ENCODE data around the gene ORC6. TPM values are rescaled to one million over a fixed set of nuclear protein-coding genes. Genes with fewer than 3 reads are reported as not detected.

ORC6 gene
- total RNA-seq, 4 donors from 2014 or later = 1.8 to 3.2 (median 2.1) TPM

DNA sequence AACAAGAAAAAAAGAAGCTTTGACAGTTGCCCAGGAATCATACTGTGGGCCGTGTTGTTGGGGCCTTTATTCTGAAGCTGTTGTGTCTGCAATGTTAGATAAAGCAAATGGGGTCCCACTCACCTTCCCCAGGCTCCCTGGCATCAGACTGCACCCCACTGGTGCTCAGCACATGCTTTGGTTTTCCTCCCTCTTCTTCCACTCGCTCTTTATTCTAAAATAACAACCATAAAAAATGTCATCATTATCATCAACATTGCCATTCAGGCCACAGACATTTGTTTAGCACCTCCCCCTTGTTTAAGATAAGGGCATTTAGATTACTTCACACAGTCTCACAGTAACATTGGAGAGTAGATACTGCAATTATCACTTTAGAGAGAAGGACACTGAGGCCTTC, 50.5 kb downstream of the ORC6 start:
- H3K9me3 ChIP-seq = no peaks in the 10 kb centered on the region
- WGBS = 68% methylated on average over 2 of the region's 2 CpGs
- peaks cover 6% of the 10 kb centered on the region for H3K4me1 ChIP-seq
- TF ChIP-seq POLR2AphosphoS5 (IDR thresholded peaks at IDR 0.05) = no peak
- no peak for TF ChIP-seq POLR2A (IDR thresholded peaks at IDR 0.05)
- TF ChIP-seq EP300 (IDR thresholded peaks at IDR 0.05) = no peak
- TF ChIP-seq, protein P1, sequence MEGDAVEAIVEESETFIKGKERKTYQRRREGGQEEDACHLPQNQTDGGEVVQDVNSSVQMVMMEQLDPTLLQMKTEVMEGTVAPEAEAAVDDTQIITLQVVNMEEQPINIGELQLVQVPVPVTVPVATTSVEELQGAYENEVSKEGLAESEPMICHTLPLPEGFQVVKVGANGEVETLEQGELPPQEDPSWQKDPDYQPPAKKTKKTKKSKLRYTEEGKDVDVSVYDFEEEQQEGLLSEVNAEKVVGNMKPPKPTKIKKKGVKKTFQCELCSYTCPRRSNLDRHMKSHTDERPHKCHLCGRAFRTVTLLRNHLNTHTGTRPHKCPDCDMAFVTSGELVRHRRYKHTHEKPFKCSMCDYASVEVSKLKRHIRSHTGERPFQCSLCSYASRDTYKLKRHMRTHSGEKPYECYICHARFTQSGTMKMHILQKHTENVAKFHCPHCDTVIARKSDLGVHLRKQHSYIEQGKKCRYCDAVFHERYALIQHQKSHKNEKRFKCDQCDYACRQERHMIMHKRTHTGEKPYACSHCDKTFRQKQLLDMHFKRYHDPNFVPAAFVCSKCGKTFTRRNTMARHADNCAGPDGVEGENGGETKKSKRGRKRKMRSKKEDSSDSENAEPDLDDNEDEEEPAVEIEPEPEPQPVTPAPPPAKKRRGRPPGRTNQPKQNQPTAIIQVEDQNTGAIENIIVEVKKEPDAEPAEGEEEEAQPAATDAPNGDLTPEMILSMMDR (IDR thresholded peaks at IDR 0.05) = no peak
- H3K36me3 ChIP-seq = no peaks in the 10 kb centered on the region
- H3K27me3 ChIP-seq = no peaks in the 10 kb centered on the region
- DNase-seq (ENCODE audit: low spot score in 2 of 2) = no peak
- no peak overlapping the region for H3K27ac ChIP-seq
- no peak overlapping the region for H3K4me3 ChIP-seq

DNA sequence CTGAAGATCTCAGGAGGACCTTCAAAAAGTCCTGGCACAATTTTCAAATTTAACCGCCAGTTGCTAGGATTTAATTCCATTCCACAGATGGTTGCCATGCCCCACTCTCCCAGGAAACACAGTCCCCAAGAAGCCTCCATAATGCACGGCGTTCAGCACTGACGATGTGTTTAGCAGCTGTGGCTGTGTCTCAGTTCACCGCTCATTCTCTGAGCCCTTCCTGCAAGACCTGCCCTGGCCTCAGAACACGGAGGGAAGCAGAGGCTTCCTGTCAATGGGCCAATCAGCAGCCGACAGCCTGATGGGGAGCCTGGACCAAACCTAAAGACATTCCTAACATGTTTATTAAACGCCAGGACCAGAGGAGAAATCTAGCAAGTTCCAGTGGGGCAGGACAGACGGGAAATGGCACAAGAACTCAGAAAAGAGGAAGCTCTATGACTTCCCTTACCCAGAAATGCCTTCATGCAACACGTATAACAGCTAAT, 53.8 kb downstream of the ORC6 start:
- H3K36me3 ChIP-seq = no peaks in the 10 kb centered on the region
- TF ChIP-seq EP300 (IDR thresholded peaks at IDR 0.05) (no peak), POLR2A (IDR thresholded peaks at IDR 0.05) (no peak), POLR2AphosphoS5 (IDR thresholded peaks at IDR 0.05) (no peak)
- TF ChIP-seq, protein P1 (IDR thresholded peaks at IDR 0.05) = no peak
- WGBS = 28% methylated on average over 10 of the region's 10 CpGs
- no peak overlapping the region for H3K4me3 ChIP-seq
- H3K27me3 ChIP-seq = peaks cover 8% of the 10 kb centered on the region
- peak; percentile 24 to 33 for DNase-seq (ENCODE audit: low spot score in 2 of 2)
- H3K9me3 ChIP-seq = no peaks in the 10 kb centered on the region
- peaks cover 6% of the 10 kb centered on the region for H3K4me1 ChIP-seq
- H3K27ac ChIP-seq = no peak overlapping the region

DNA sequence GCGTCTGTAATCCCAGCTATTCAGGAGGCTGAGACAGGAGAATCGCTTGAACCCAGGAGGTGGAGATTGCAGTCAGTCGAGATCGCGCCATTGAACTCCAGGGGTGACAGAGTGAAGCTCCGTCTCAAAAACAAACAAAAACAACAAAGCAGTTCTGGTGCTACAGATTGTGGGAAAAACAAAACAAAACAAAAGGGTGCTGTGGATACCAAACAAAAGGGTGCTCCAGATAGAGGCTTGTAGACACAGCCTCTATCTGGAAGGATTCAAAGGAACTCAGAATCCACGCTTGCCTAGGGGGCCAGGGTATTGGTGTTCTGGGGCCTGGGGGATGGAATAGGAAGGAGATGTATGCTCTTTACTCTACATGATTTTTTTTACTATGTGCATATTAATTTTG, 56.2 kb downstream of the ORC6 start:
- H3K4me1 ChIP-seq = peaks cover 6% of the 10 kb centered on the region
- H3K27ac ChIP-seq = no peak overlapping the region
- no peak overlapping the region for H3K4me3 ChIP-seq
- no peaks in the 10 kb centered on the region for H3K36me3 ChIP-seq
- H3K9me3 ChIP-seq = no peaks in the 10 kb centered on the region
- WGBS = 89% methylated on average over 7 of the region's 7 CpGs
- DNase-seq (ENCODE audit: low spot score in 2 of 2) = peak; percentile 3 to 15
- TF ChIP-seq POLR2AphosphoS5 (IDR thresholded peaks at IDR 0.05) = no peak
- no peak for TF ChIP-seq EP300 (IDR thresholded peaks at IDR 0.05)
- no peak for TF ChIP-seq POLR2A (IDR thresholded peaks at IDR 0.05)
- TF ChIP-seq, protein P1 (IDR thresholded peaks at IDR 0.05) = no peak
- H3K27me3 ChIP-seq = peaks cover 8% of the 10 kb centered on the region

DNA sequence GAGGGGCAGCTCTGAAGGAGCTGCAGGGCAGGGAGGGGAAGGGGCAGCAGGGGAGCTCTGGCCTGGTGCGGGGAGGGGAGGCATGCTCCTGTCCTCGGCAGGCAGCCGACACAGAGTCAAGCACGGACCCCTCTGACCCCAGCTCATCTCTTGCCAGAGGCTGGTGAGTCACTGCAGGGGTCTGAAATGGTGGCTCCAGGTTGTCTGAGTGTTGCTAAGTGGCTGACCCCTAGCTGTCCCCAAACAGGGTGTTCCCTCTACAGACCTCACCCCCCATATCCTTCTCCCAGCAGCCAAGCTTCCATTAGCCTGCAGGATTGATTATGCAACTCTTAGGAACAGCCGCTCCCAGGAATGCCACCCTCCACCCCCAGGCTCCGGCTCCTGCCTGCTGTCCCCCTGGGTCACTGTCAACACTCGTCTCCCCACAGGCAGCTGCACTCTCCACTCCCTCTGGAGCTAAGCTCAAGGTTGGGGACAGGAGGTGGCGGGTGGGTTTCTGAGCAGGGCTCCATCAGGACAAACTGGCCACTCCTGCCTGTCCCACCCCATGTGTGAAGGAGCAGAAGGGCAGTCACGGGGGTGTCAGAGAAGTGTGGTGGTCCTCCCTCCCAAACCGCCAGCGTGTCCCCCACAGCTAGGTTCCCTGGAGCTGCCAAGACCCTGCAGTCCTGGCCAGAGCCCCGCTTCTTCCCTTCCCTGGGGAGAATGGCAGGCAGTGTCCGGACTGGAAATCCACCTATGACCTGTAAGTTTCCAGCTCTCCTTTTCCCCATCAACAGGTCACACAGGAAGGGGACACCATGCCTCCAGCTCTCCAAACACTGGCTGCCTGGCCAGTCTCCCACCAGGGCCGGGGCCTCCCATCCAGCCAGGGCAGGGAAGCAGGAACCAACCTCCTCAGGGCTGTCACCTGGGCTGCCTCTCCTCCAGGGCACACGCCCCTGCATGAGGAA, 57.6 kb downstream of the ORC6 start:
- 76% methylated on average over 9 of the region's 15 CpGs for WGBS
- Histone ChIP-seq H3K27me3 (peaks cover 8% of the 10 kb centered on the region), H3K9me3 (no peaks in the 10 kb centered on the region), H3K36me3 (no peaks in the 10 kb centered on the region), H3K4me3 (no peak overlapping the region), H3K27ac (no peak overlapping the region), H3K4me1 (peaks cover 6% of the 10 kb centered on the region)
- peak; percentile 29 to 56 for DNase-seq (ENCODE audit: low spot score in 2 of 2)
- TF ChIP-seq POLR2AphosphoS5 (IDR thresholded peaks at IDR 0.05) = no peak
- no peak for TF ChIP-seq POLR2A (IDR thresholded peaks at IDR 0.05)
- TF ChIP-seq, protein P1 (IDR thresholded peaks at IDR 0.05) = no peak
- no peak for TF ChIP-seq EP300 (IDR thresholded peaks at IDR 0.05)

Other genes starting within 250 kb of the ORC6 start
- gene SHCBP1, start 68.3 kb upstream of the ORC6 start, total RNA-seq = 1 to 10 TPM; 1.3 to 6.3 (median 4.3) TPM
- gene VPS35, start 481 bp upstream of the ORC6 start, total RNA-seq = 10 to 100 TPM; 49.1 to 74.8 (median 60.7) TPM
- gene MYLK3, start 58.7 kb downstream of the ORC6 start, total RNA-seq = under 1 TPM in 2 of 4 donors, not detected in 2; 0.13 to 0.32 TPM
- 10 to 100 TPM in 1 of 4 donors, 1 to 10 TPM in 3; 4.9 to 12.6 (median 6.8) TPM for gene C16orf87, start 141.5 kb downstream of the ORC6 start, total RNA-seq
- gene GPT2, start 194.7 kb downstream of the ORC6 start, total RNA-seq = 100 to 1,000 TPM in 1 of 4 donors, 10 to 100 TPM in 3; 65.7 to 100 (median 85.0) TPM